ENCODE measurements around the gene CTIF. TPM values are rescaled to one million over a fixed set of nuclear protein-coding genes. Genes with fewer than 3 reads are reported as not detected.

The CTIF gene
- polyA plus RNA-seq, 1 experiment, result 40.2 TPM

DNA sequence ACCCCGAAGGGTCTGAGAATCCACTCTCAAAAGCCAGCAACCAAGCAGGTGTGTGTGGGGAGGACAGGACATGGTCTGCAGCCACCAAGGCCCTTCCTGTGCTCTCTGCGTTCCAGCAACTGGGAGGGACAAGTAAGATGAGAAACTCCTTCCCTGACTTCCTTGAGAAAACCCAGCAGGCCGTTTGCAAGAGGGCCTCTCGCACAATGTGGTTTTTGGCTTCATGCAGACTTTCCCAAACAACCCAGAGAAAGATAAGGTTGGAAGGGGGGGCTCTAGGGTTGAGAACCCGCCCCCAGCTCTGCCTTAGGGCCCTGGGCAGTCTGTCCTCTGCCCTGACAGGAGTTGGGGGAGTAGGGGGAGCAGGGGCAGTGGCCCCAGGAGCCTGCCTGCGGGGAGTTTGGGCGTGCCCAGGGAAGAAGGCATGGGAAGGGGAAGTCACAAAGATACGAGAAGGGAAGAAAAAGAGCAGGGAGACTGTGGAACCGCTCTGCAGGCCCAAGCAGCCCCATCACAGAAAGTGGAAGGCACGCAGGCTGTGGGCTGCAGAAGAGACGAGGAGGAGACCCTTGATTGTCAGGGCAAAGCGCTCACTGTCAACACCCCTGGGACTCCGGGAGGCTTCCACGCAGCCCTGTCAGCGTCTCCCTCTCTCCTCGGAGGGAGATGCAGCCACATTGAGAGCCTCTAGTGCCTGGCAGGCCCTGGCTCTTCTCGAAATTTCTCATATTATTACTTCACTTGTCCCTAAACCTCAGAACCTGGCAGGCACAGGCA lies 312.2 kb downstream of the CTIF start:
- Histone ChIP-seq H3K27ac (ENCODE audit: low read depth, low read length) (peak overlapping the region; percentile 39), H3K4me3 (ENCODE audit: low read depth, low read length) (no peak overlapping the region), H3K9me3 (ENCODE audit: control insufficient read depth, insufficient read depth, low read length) (no peaks in the 10 kb centered on the region), H3K27me3 (ENCODE audit: control insufficient read depth, insufficient read depth, low read length) (no peaks in the 10 kb centered on the region)
- no peak for TF ChIP-seq CTCF (IDR thresholded peaks at IDR 0.05; ENCODE audit: low read depth, low read length)
- DNase-seq (ENCODE audit: low read depth, low spot score), result no peak
- ChIA-PET CTCF (interaction anchor here (0.7 kb wide), 1 partner anchor 8 kb away, joined by 3 read pairs; no protein-coding TSS in a partner anchor), POLR2A (no interaction called here)

DNA sequence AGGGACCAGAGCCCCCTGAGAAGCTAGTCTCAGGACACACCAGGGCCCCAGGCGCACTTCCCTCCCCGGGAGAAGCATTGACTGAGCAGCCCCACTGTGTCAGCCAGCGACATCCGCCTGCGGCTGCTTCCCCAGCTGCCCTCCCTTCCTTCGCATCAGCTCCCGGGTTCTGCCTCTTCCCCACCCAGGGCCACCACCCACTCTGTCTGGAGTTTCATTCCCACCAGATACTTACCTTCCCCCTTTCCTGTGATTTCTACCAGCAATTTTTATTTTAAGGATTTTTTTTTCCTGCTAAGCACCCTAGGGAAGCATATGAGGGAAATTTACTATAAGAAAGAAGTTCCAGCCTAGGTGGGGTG lies 312.7 kb downstream of the CTIF start:
- ChIA-PET POLR2A (no interaction called here), CTCF (no interaction called here)
- Histone ChIP-seq H3K27ac (ENCODE audit: low read depth, low read length) (peak overlapping the region; percentile 39), H3K9me3 (ENCODE audit: control insufficient read depth, insufficient read depth, low read length) (no peaks in the 10 kb centered on the region), H3K27me3 (ENCODE audit: control insufficient read depth, insufficient read depth, low read length) (no peaks in the 10 kb centered on the region), H3K4me3 (ENCODE audit: low read depth, low read length) (no peak overlapping the region)
- DNase-seq (ENCODE audit: low read depth, low spot score), result no peak
- no peak for TF ChIP-seq CTCF (IDR thresholded peaks at IDR 0.05; ENCODE audit: low read depth, low read length)

- no peak for DNase-seq (ENCODE audit: low read depth, low spot score)
- no peak for TF ChIP-seq CTCF (IDR thresholded peaks at IDR 0.05; ENCODE audit: low read depth, low read length)
- Histone ChIP-seq H3K9me3 (ENCODE audit: control insufficient read depth, insufficient read depth, low read length) (peaks cover 3% of the 10 kb centered on the region; the same call in 1 of the 2 replicates), H3K4me3 (ENCODE audit: low read depth, low read length) (no peak overlapping the region), H3K27me3 (ENCODE audit: control insufficient read depth, insufficient read depth, low read length) (no peaks in the 10 kb centered on the region), H3K27ac (ENCODE audit: low read depth, low read length) (no peak overlapping the region)
- ChIA-PET POLR2A (no interaction called here), CTCF (no interaction called here)
Measured at GRCh38 chr18:48852292-48852691, 313.5 kb downstream of the CTIF start.

- no peak for TF ChIP-seq CTCF (IDR thresholded peaks at IDR 0.05; ENCODE audit: low read depth, low read length)
- H3K4me3 ChIP-seq (ENCODE audit: low read depth, low read length), result no peak overlapping the region
- H3K9me3 ChIP-seq (ENCODE audit: control insufficient read depth, insufficient read depth, low read length), result peaks cover 3% of the 10 kb centered on the region; the same call in 1 of the 2 replicates
- POLR2A ChIA-PET, result no interaction called here
- CTCF ChIA-PET, result no interaction called here
- no peak overlapping the region for H3K27ac ChIP-seq (ENCODE audit: low read depth, low read length)
- DNase-seq (ENCODE audit: low read depth, low spot score), result no peak
- H3K27me3 ChIP-seq (ENCODE audit: control insufficient read depth, insufficient read depth, low read length), result no peaks in the 10 kb centered on the region
Measured at GRCh38 chr18:48852794-48853193, 314.0 kb downstream of the CTIF start.

DNA sequence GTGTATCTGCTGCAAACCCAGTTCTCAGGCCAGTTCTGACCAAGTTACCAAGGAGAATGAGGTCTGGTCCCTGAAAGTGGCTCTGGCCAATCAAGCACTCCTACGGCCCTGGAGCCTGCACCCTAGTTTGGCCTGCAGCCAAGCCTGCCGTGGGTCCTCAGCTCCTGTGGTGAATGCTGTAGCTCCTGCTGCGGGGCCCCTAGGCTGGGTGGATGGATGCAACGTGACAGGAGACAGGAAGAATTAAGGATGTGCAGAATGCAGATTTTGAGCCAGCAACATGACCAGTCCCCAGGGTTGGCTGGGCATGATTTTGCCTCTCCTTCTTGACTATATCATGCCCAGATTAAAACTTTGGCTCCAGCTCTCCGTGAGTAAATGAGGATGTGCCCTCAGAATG lies 314.8 kb downstream of the CTIF start:
- ChIA-PET CTCF (no interaction called here), POLR2A (no interaction called here)
- H3K4me3 ChIP-seq (ENCODE audit: low read depth, low read length), result no peak overlapping the region
- TF ChIP-seq CTCF (IDR thresholded peaks at IDR 0.05; ENCODE audit: low read depth, low read length), result no peak
- no peaks in the 10 kb centered on the region for H3K27me3 ChIP-seq (ENCODE audit: control insufficient read depth, insufficient read depth, low read length)
- H3K9me3 ChIP-seq (ENCODE audit: control insufficient read depth, insufficient read depth, low read length), result peaks cover 3% of the 10 kb centered on the region; the same call in 1 of the 2 replicates
- DNase-seq (ENCODE audit: low read depth, low spot score), result no peak
- no peak overlapping the region for H3K27ac ChIP-seq (ENCODE audit: low read depth, low read length)

Data from AG04450 (cell line).